COR-L47 (cell line): ENCODE data around the gene ZMYND8.

ENCODE experiments used
- DNase-seq: peaks from one replicate; lab custom pipeline; 2025; lab: John Stamatoyannopoulos, UW

The ZMYND8 gene

DNA sequence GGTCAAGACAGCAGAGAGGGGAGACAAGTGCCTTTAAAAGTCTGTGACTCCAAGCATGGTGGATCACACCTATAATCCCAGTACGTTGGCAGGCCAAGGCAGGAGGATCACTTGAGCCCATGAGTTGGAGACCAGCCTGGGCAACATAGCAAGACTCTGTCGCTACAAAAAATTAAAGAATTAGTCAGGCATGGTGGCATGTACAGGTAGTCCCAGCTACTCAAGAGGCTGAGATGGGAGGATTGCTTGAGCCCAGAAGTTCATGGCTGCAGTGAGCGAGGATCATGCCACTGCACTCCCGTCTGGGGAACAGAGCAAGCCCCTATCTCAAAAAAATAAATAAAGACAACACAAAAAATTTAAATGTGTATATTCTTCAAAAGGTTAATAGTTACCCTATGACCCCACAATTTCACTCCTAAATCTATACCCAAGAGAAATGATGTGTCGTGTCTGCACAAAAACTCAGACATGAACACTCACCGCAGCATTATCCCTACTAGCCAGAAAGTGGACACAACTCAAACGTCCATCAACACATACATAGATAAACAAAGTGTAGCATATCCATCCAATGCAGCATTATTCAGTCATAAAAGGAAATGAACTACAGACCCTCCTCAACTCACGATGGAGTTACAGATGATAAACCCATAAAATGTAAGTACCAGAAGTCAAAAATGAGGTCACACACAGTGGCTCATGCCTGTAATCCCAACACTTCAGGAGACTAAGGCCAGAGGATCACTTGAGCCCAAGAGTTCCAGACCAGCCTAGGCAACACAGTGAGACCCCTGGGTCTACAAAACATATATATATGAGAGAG lies 23.9 kb downstream of the ZMYND8 start:
- DNase-seq = no peak

- DNase-seq = no peak
Observed at GRCh38 chr20:47330933-47331708, 25.4 kb downstream of the ZMYND8 start.

- DNase-seq = no peak
Observed at GRCh38 chr20:47330071-47330470, 26.4 kb downstream of the ZMYND8 start.

GRCh38 chr20:47328129-47328528 lies 28.4 kb downstream of the ZMYND8 start:
- no peak for DNase-seq

DNA sequence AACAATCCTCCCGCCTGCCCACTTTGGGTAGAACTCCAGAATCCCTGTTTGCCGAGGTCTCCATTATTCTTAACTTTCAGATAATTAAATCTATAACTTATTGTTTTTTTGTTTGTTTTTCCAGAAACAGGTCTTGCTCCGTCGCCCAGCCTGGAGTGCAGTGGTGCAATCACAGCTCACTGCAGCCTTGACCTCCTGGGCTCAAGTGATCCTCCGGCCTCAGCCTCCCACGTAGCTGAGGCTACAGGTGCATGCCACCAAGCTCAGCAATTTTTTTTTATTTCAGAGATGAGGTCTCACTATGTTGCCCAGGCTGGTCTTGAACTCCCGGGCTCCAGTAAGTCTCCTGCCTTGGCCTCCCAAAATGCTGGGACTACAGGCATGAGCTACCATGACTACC lies 28.8 kb downstream of the ZMYND8 start:
- no peak for DNase-seq

DNA sequence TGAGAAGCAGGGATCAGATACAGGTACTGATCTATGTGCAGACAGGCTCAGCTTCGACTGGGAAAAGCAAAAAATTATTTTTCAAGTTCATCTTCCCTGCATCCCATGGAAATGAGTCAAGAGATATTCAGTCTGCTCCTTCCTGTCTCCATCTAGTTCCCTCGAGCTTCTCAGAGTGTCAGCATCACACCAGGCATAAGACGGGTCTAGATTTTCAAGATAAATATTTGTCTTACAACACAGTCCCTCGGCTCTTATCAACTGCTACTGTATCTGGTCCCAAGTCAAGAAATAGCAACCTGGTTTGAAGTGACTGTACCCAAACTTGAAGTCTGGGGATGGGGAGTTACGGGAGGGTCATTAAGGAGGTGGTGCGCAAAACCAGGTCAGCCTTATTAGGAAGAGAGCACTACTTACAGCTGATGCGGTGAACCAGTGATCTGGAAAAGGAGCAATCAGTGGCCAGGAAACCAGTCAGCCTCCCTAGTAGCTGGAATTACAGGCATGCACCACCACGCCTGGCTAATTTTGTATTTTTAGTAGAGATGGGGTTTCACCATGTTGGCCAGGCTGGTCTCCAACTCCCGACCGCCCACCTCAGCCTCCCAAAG lies 29.7 kb downstream of the ZMYND8 start:
- DNase-seq = no peak

DNA sequence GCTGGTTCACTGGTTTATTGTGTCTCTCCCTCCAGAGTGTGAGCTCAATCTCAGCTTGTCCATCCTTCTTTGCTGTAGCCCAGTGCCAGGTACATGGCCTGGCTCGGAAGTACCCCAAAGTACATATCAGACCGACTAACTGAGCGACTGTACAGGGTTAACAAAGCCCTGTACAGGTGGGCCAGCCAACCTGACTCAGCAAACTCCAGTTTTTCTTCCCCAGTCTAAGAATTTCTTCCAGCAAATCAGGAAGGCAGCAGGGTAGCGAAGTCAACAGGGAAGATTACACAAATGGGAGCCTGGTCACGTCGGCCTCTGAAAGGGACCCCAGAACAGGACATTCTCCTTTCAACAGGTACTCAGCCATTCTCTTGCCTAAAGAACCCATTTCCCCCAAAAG lies 31.3 kb downstream of the ZMYND8 start:
- no peak for DNase-seq

GRCh38 chr20:47320990-47321805 lies 35.3 kb downstream of the ZMYND8 start:
- peak; percentile 75 for DNase-seq

DNA sequence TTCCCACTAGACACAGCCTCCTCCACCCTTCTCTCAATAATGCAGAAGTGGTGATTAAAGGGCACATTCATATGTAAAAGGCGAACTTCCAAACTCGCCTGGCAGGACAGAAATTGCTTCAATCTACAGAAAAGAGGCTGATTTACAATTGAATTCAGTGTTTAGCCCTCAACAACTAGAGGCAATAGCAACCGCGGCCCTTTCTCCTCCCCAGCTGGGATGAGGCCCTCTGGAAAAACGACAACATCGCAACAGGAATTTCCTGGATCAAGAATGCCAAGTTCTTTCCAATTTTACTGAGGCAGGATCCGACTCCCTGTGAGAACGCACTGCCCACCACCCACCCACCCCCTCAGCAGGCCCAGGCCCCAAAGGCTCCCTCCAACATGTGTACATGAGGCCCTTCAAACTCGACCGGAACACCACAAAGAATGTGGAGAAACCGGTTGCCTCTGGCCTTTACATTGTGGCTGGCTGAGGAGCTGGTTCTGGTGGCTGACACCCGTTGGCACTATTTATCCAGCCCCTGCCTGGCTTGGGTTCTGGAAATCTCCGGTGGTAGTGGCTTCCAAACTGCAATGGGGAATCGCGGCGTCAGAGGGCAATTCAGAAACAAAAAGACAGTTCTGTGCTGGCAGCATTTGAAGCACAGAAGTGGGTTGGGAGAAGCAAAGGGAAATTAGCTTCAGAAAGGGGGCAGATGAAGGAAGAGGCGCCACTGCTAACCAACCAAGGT lies 36.8 kb downstream of the ZMYND8 start:
- no peak for DNase-seq

DNA sequence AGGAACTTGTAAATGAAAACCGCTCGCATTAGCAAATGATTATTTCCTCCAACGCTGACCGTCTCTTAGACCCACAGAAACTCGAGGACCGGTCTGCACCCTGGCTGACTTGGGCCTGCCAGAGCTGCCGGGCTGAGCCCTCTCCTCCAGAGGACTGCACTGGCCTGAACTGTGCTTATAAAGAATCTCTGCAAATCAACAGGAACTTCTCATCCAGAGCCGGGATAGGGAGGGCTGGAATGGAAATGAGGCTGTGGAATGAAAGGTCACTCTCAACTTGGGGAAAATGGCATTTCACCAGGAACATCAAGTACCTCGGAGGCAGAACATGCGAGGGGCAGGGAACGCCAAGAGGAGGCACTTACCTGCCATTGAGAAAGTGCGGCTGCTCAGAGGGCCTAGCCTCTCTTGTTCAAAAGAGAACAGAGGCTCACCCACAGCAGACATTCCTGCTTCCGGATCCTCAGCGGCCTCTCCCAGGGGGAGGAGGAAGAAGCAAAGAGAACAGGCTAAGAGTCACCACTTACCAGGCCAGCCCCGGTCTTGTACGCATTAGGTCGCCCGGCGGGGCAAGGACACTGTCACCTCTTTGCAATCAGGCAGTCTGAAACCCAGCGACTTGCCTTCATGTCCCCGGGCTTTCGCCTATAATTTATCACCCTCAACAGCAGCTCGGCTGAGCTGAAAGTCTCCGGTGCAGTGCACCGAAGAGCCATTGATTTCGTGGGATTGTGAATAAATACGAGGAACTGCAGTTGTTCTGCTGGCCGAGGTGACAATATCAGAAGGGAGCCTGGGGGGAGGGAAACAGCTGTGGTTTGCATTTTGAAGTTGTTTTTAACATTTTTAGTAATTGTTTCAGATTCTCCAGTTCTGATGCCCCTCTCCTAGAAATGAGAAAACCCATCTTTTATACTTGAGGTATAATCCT lies 37.6 kb downstream of the ZMYND8 start:
- DNase-seq = no peak

- no peak for DNase-seq
Observed at GRCh38 chr20:47318027-47318585, 38.4 kb downstream of the ZMYND8 start.

DNA sequence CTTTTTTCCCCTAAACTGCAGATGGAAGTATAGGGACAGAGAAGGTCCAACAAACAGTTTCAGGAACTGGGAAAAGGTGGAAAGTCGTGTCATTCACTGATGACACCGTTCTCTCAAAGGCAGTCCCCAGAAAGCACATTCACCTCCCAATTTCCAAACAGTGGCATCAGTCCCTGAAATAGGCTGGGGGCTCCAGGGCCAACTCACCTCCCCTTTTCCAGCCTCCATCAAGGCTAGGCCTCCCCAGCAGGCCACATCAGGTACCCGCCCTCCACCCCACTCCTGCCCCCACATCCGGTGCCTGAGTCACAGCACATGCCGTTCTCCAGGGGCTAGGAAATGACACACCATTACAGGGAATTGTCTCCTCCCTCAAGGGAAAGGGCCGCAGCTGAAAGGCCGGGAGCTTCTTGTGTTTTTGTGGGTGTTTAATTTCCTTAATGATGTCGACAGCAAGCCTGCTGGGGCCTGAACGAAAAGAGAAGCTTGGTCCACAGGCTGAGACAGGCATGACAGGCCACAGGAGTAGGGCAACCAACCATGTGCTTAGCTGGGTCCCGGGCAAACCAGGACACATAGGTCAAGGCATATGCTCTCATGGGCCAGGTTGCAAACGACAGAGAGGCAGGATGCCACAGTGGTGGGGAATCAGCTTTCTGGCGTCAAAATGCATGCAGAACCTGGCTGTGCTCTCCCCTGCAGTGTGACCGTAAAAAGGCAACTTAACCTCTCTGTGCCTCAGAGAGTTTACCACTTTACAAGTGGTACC lies 39.2 kb downstream of the ZMYND8 start:
- no peak for DNase-seq

- no peak for DNase-seq
Observed at GRCh38 chr20:47316776-47317126, 39.7 kb downstream of the ZMYND8 start.

DNA sequence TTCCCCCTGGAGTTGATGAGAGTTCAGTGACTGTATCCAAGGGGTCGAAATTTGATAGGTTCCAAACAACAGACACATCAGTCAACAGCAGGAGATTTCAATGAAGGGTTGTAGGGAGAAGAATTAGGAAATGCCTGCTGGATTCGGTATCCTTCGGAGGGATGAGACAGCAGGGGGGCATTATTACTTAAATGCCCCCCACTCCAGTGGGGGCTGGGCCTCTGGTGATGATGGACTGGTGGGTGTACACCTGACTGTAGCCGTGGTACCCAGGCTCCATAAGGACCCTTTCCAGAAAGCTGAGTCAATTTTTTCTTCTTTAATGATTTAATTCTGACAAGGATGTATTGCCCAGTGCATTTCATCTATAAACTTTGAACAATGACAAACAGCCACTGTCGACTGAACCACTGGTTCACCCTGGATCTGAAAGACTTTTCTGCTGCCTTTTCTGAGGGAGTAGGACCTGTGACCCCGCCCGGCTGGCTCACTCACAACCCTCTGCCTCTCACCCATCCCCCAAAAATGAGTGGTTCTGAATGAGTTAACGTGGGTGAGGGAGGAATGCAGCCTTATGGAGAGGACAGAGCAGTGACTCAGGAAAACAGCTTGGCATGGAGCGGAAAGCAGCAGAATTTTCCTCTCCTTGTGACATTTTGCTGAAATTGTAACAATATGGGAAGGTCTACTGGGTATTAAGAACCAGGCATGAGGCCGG lies 41.0 kb downstream of the ZMYND8 start:
- no peak for DNase-seq

DNA sequence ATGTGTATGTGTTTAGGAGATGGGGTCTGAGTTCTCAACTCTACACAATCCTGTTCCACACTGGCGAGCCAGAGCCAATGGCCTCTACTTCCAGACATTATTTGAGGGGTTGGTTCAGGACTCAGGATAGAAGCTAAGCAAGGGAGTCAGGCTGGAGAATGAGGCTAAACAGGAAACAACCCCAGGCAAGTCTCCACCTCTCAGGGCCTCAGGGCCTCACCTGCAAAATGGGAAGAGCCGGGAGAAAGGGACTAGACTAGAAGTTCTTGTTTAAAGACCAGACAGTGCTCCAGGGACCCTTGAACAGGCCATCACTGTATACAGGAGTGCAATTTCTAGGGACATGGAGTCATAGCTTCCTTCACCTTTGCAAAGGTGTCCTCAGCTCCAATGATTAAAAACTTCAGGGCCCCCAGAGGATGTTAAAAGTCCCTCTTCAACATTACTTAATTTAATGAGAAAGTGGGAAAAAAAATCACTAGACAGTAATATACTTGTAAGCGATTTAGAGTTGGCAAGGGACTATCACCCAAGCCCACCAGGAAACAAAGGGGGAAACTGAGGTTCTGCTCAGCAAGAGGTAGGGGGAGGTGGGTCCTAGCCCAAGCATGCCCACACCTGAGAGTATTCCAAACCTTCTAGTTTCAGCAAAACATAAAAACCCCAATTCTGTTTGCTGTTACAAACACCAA lies 41.7 kb downstream of the ZMYND8 start:
- DNase-seq = no peak

DNA sequence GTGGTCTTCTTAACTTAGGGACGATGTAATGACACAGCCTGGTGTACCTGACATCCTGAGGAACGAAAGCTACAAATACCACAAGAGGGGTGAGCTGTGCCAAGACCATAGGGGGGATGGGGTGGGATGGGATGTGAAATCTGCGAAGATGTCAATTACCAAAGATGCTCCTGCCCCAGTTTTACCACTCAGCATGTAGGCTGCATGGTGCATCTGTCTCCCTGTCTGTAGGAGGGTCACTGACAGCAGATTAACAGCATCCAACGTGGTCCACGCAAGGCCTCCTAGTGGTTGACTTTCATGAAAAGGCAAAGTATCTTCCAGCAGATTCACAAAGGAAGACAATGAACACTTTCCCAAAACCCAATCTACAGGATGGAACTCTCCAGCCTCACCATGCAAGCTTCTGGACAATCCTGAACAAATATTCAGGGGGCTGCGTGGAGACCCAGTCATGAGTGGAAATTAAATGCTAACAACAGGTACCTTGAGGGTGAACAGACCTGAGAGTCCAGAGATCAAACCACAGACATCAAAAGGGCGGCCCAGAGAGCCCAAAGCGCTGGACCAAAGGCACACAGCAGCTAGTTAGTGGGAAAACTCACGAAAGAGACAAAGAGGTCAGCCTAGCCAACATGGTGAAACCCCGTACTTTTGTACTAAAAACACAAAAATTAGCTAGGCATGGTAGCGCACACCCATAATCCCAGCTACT lies 44.4 kb downstream of the ZMYND8 start:
- no peak for DNase-seq

DNA sequence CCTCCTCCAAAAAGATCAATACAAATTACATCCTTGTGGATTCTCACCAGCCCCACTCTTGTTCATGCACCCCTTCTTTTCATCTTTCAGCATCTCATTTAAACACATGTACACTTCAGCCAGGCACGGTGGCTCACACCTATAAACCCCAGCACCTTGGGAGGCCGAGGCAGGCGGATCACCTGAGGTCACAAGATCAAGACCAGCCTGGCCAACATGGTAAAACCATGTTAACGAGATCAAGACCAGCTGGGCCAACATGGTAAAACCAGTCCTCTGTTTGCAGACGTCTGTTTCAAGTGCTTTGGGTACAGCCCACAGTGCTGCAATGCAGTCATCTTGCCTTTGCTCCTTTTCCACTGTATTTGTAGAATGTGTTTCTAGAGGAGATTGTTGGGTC lies 45.3 kb downstream of the ZMYND8 start:
- DNase-seq = no peak
